ENCODE measurements around the gene PROC.
"Not testable (repeated sequence)": the region's sequence is repeated elsewhere in the genome, so short reads cannot be mapped to it uniquely, and the experiment has no call there.

Gene PROC

DNA sequence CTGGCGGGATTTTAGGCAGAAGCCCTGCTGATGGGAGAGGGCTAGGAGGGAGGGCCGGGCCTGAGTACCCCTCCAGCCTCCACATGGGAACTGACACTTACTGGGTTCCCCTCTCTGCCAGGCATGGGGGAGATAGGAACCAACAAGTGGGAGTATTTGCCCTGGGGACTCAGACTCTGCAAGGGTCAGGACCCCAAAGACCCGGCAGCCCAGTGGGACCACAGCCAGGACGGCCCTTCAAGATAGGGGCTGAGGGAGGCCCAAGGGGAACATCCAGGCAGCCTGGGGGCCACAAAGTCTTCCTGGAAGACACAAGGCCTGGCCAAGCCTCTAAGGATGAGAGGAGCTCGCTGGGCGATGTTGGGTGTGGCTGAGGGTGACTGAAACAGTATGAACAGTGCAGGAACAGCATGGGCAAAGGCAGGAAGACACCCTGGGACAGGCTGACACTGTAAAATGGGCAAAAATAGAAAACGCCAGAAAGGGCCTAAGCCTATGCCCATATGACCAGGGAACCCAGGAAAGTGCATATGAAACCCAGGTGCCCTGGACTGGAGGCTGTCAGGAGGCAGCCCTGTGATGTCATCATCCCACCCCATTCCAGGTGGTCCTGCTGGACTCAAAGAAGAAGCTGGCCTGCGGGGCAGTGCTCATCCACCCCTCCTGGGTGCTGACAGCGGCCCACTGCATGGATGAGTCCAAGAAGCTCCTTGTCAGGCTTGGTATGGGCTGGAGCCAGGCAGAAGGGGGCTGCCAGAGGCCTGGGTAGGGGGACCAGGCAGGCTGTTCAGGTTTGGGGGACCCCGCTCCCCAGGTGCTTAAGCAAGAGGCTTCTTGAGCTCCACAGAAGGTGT lies 8.5 kb downstream of the PROC start:
- DNase-seq (ENCODE audit: low read depth in 2 of 3, low spot score in 2 of 3) = no peak

DNA sequence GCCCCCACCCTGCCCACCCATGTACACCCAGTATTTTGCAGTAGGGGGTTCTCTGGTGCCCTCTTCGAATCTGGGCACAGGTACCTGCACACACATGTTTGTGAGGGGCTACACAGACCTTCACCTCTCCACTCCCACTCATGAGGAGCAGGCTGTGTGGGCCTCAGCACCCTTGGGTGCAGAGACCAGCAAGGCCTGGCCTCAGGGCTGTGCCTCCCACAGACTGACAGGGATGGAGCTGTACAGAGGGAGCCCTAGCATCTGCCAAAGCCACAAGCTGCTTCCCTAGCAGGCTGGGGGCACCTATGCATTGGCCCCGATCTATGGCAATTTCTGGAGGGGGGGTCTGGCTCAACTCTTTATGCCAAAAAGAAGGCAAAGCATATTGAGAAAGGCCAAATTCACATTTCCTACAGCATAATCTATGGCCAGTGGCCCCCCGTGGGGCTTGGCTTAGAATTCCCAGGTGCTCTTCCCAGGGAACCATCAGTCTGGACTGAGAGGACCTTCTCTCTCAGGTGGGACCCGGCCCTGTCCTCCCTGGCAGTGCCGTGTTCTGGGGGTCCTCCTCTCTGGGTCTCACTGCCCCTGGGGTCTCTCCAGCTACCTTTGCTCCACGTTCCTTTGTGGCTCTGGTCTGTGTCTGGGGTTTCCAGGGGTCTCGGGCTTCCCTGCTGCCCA lies 9.3 kb downstream of the PROC start:
- no peak for DNase-seq (ENCODE audit: low read depth in 2 of 3, low spot score in 2 of 3)

DNA sequence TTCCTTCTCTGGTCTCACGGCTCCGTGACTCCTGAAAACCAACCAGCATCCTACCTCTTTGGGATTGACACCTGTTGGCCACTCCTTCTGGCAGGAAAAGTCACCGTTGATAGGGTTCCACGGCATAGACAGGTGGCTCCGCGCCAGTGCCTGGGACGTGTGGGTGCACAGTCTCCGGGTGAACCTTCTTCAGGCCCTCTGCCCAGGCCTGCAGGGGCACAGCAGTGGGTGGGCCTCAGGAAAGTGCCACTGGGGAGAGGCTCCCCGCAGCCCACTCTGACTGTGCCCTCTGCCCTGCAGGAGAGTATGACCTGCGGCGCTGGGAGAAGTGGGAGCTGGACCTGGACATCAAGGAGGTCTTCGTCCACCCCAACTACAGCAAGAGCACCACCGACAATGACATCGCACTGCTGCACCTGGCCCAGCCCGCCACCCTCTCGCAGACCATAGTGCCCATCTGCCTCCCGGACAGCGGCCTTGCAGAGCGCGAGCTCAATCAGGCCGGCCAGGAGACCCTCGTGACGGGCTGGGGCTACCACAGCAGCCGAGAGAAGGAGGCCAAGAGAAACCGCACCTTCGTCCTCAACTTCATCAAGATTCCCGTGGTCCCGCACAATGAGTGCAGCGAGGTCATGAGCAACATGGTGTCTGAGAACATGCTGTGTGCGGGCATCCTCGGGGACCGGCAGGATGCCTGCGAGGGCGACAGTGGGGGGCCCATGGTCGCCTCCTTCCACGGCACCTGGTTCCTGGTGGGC lies 10.0 kb downstream of the PROC start:
- no peak for DNase-seq (ENCODE audit: low read depth in 2 of 3, low spot score in 2 of 3)

DNA sequence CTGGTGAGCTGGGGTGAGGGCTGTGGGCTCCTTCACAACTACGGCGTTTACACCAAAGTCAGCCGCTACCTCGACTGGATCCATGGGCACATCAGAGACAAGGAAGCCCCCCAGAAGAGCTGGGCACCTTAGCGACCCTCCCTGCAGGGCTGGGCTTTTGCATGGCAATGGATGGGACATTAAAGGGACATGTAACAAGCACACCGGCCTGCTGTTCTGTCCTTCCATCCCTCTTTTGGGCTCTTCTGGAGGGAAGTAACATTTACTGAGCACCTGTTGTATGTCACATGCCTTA lies 10.5 kb downstream of the PROC start:
- no peak for DNase-seq (ENCODE audit: low read depth in 2 of 3, low spot score in 2 of 3)

DNA sequence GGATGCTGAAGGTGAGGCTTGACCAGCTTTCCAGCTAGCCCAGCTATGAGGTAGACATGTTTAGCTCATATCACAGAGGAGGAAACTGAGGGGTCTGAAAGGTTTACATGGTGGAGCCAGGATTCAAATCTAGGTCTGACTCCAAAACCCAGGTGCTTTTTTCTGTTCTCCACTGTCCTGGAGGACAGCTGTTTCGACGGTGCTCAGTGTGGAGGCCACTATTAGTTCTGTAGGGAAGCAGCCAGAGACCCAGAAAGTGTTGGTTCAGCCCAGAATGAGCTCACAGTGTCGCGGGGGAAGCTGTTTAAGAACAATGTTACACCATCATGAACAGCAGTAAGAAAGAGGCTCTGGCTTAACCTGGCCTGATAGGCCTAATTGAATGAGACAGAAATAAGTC lies 11.1 kb downstream of the PROC start:
- no peak for DNase-seq (ENCODE audit: low read depth in 2 of 3, low spot score in 2 of 3)

DNA sequence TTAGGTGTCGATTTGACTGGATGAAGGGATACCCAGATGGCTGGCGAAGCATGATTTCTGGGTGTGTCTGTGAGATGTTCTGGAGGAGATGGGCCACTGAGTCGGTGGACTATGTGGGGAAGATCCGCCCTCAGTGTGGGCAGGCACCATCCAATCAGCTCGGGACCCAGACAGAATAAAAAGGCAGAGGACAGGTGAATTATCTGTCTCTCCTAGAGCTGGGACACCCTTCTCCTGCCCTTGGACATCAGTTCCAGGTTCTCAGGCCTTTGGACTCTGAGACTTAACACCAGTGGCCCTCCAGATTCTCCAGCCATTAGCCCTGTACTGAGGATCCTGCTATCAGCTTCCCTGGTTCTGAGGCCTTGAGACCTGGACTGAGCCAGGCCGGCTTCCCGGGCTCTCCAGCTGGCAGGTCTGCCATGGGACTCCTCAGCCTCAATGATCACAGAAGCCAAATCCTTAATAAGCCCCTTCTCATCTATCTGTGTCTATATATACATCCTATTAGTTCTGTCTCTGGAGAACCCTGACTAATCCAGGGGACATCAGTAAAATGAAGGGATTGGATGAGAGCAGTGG lies 11.7 kb downstream of the PROC start:
- DNase-seq (ENCODE audit: low read depth in 2 of 3, low spot score in 2 of 3) = no peak

DNA sequence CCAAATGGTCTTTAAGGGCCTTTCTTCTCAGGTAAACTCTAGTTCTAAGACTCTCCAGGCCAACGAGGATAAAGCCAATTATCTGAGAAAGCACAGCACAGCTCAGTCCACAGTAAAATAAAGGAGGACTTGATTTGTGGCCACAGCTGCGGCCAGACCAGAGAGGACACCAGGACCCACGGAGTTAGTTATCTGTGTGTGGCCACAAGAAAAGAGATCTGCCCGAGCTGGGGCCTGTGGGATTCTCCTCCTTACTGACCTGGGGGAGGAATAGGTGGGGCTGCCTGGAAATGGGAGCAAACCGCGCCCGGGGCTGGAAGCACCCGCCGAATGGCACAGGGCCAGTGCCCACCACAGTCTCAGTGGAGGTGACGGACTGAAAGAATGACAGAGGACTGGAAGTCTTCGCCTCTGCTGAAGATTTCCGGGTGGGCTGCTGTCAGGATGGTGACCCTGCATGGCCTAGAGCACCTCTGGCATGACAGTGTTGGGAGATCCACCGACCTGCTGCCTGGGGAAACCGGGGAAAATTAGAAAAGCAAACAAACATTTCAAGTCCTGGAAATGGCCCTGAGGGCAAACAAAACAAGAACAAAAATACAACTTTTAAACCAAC lies 13.3 kb downstream of the PROC start:
- DNase-seq (ENCODE audit: low read depth in 2 of 3, low spot score in 2 of 3) = no peak

DNA sequence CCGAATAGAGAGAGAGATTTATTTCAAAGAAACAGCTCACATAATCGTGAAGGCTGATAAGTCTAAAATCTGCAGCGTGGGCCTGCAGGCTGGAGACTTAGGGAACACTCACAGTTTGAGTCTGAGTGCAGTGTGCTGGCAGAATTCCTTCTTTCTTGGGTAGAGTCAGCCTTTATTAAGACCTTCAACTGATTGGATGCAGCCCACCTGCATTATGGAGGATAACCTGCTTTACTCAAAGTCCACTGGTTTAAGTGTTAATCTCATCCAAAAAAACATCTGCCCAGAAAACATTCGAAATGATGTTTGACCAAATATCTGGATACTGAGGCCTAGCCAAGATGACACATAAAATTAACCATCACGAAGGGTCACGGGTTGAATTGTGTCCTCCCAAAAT lies 16.3 kb downstream of the PROC start:
- DNase-seq (ENCODE audit: low read depth in 2 of 3, low spot score in 2 of 3) = no peak

DNA sequence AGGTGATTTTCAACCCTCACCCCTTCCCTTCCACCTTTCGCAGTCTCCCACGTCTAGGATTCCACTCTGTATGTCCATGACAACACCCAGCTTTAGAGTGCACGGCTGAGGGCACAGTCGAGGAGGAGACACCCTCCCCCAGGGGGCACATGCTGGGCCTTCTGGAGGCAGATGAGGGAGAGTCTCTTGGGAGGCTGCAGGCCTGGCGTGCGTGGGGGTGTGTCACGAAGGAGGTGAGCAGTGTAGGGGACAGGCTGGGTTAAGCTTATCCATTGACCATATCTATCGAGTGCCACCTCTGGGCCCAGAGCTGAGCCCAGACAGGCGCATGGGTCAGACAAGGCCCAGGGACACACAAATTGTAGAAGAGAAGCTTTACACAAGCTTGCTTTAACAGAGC lies 18.8 kb downstream of the PROC start:
- no peak for DNase-seq (ENCODE audit: low read depth in 2 of 3, low spot score in 2 of 3)

DNA sequence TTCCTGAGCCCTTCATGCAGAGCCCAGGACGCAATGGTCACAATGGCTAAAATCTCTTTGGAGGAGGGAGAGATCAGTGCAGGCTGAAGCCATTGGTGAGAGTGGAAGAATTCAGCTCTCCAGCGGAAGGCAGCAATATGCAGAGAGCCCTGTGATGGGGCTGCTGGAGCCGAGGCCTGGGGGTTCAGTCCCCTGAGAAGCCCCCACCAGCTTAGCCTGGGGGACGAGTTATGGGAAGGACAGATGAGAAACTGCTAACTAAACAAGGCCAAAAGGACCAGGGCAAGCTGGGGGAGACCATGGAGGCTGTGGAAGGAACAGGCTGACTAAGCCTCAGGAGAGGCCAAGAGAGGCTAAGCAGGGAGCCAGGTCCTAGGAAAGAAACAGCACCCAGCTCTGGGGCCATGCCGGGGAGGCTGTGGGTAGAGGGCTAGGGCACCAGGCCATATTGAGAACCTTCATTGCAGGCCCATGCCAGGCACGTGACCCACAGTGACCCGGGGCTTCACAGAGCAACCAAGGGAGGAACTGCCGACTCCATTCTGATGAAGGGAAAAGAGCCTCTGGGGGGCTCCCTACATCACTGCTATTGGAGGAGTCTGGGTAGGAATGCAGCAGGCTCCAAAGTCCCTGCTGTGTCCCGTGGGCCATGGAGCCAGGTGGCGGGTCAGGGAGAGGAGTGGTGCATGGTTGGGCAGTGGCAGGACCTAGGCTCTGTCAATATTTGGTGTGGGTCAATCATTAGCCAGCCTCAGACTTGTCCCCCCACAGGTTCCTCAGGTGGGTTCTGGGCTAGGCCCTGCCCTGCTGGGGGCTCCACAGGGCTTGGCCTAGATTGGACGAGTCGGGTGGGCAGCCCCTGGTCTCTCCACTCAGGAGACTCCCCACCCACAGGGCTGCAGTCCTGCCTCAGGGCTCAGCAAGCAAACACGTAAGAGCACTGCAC lies 19.8 kb downstream of the PROC start:
- DNase-seq (ENCODE audit: low read depth in 2 of 3, low spot score in 2 of 3) = no peak

DNA sequence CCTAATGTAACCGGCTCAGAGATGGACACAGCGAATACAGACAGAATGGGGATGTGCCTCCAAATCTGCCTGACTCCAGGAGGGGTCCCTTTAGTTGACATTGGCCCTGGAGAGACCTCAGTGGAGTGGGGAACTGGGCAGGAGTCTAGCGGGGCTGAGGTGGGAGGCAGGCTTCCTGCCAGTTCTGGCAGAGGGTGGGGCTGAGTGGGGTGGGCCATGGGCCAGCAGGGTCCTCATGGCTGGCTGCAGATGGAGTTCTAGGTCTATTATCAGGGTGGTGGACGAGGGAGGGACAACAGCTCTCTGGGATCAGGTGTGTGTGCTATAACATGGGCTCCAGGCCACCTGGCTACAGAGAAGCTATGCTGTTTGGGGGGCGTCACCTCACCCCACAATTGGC lies 21.1 kb downstream of the PROC start:
- no peak for DNase-seq (ENCODE audit: low read depth in 2 of 3, low spot score in 2 of 3)

DNA sequence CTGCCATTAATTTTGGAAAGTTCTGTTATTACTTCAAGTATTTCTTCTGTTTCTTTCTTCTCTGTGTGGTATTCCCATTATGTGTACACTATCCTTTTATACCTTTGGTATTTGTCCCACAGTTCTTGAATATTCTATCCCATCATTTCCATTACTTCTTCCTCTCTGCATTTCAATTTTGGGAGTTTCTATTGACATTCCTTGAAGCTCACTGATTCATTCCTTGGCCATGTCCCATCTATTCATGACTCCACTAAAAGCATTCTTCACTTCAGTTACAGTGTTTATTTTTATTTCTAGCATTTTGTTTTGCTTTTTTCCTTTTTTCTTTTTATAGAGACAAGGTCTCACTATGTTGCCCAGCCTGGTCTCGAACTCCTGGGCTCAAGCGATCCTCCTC lies 30.3 kb downstream of the PROC start:
- no peak for DNase-seq (ENCODE audit: low read depth in 2 of 3, low spot score in 2 of 3)

DNA sequence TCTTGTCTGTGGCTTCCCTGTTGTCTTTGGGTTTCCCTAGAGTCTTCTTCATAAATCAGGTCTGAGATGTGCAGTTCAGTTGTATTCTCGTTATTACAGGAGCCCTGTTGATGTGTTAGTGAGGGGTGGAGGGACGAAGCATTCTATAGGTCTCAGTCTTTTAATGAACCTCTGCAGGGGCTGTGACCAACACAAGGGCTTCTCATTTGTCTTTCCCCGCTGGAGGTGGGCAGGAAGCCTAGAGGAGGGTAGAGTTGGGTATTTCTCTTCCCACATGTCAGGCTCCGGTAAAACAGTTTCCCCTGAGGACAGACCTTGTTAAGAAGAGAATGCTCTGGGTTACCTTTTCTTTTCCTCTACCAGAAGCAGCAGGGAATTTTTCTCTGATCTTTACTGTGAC lies 31.2 kb downstream of the PROC start:
- no peak for DNase-seq (ENCODE audit: low read depth in 2 of 3, low spot score in 2 of 3)

DNA sequence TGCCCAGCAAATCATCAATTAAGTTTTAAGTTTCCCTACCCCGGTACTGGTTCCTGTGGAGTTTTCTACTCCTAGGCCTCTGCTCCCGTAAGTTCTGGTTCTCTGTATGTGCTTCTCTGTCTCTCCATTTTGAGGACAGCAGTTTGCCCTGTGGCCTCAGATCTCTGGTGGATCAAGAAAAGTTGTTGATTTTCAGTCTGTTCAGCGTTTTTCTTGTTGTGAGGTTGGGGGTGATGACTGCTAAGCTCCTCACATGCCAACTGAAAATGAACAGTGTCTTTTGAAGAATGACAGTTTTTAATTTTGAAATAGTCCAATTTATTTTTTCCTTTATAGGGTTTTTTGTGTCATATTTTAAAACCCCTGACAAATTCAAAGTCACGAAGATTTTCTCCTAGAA lies 31.7 kb downstream of the PROC start:
- DNase-seq (ENCODE audit: low read depth in 2 of 3, low spot score in 2 of 3) = no peak

DNA sequence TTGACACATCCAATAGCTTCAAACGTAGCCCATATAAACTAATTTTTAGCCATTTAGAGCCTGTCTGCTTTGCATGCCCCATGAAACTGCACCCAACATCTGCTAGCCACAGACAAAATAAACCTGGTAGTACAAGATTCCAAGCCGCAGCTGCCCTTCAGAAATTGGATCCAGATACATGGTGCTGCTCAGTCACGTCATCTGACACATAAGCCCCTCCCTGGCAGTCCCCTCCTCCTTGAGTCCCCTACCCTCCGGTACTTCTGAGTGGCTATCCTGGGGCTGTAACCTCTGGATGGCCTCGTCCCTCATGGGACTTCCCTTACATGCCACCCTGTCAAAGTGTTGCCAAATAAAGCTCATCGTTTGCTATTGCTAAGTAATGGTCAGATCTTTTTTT lies 33.8 kb downstream of the PROC start:
- DNase-seq (ENCODE audit: low read depth in 2 of 3, low spot score in 2 of 3) = no peak

DNA sequence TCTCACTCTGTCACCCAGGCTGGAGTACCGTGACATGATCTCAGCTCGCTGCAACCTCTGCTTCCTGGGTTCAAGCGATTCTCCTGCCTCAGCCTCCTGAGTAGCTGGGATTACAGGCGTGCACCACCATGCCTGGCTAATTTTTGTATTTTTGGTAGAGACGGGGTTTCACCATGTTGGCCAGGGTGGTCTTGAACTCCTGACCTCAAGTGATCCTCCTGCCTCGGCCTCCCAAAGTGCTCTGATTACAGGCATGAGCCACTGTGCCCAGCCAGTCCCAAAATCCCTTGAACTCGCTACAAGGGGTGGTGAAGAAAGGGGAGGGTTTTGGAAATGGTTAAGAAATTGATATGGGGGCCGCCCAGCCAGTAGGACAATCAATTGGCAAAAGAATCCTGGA lies 34.2 kb downstream of the PROC start:
- DNase-seq (ENCODE audit: low read depth in 2 of 3, low spot score in 2 of 3) = not testable (repeated sequence)

DNA sequence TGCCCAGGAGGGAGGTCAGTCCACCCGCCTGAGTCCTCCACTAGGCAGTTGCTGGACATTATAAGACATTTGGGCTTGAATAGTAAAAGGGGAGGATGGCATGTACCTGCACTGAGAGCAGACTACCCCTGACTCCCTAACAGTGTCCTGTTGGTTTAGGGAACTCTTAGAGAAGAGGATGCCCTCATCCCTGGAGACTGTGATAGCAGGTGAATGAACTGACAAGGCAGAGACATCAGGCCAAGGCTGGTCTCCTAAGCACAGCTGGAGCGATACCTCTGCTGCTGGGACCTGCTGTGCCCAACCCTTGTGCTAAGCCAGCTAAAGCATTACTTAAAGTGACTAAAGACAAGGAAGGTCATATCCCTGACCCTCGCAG lies 34.8 kb downstream of the PROC start:
- no peak for DNase-seq (ENCODE audit: low read depth in 2 of 3, low spot score in 2 of 3)

DNA sequence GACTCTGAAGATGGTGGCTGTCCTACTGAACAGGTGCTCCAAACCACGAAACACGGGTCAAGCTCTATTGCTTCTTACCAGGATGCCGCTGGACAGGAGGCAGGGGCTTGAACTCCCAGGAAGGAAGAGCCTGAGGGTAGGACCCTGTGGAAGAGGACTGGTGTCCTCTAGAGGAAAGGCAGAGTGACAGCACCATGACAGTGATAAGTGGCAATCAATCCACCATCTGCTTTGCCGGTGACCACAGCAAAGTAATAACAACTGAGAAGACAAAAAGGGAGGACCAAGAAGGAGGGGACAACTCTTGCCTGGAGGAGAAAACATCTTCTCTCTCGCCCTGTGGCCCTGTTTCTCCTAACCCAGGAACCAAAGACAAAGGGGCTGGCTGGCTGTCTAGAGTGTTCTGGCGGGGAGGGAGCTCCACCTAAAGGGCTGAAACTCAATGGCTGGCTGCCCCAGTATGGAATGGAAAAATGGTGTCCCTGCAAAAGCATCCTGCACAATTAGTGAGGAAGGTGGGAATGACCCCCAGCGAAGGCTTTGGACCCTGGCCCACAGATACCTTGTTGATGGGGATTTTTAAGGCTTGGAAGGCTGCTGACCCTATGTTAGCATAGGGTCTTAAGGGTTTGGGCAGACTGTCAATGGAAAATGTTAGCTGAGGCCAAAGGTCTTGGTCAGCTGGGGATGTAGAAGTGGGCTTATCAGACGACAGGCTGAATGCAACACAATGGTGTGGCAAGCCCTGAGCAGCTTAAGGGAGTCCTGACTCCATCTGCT lies 35.4 kb downstream of the PROC start:
- DNase-seq (ENCODE audit: low read depth in 2 of 3, low spot score in 2 of 3) = no peak
